ENCODE data around the gene KCTD1.

DNA sequence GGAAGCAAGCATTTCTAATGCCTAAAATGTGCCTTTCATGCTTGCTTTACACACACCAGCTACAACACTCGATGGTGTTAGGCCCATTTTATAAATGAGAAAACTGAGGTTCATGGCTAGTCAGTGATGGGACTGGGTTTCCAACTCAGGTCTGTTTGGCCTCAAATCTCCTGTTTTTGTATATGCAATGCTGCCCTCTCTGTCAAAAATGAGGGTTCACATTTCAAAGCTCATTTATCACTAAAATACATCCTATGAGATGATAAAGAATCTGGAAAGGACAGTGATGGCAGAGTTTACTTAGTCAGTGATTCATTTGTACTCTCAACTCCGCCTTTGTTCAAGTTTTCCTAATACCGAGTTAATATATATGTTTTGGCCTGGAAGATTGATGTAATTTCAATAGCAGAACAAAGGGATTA lies 92.3 kb downstream of the KCTD1 start:
- TF ChIP-seq, protein P1, sequence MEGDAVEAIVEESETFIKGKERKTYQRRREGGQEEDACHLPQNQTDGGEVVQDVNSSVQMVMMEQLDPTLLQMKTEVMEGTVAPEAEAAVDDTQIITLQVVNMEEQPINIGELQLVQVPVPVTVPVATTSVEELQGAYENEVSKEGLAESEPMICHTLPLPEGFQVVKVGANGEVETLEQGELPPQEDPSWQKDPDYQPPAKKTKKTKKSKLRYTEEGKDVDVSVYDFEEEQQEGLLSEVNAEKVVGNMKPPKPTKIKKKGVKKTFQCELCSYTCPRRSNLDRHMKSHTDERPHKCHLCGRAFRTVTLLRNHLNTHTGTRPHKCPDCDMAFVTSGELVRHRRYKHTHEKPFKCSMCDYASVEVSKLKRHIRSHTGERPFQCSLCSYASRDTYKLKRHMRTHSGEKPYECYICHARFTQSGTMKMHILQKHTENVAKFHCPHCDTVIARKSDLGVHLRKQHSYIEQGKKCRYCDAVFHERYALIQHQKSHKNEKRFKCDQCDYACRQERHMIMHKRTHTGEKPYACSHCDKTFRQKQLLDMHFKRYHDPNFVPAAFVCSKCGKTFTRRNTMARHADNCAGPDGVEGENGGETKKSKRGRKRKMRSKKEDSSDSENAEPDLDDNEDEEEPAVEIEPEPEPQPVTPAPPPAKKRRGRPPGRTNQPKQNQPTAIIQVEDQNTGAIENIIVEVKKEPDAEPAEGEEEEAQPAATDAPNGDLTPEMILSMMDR (conservative IDR thresholded peaks at IDR 0.05 in 1 of 2, IDR thresholded peaks at IDR 0.05 in 1 of 2; ENCODE audit: low read depth in 1 of 2, low read length in 2 of 2), result no peak
- TF ChIP-seq EZH2 (IDR thresholded peaks at IDR 0.05; ENCODE audit: low read length, missing control alignments), result no peak

Measured in fibroblast of lung (primary cell).